ENCODE measurements around the gene TSPAN14. TPM values are rescaled to one million over a fixed set of nuclear protein-coding genes. Genes with fewer than 3 reads are reported as not detected.

TSPAN14 gene
- total RNA-seq, 1 experiment from 2014 or later: 73.5 TPM

- TF ChIP-seq FOXP4 (CRISPR knock-in tag; IDR thresholded peaks at IDR 0.05) (no peak), ZNF317 (CRISPR knock-in tag; IDR thresholded peaks at IDR 0.05; ENCODE audit: borderline replicate concordance, low read depth) (no peak)
Measured at GRCh38 chr10:80567292-80567691, 113.2 kb downstream of the TSPAN14 start (continued).

- Mint-ChIP-seq H3K4me3 (no peak overlapping the region), H3K4me1 (no peaks in the 10 kb centered on the region), H3K27ac (no peak overlapping the region), H3K27me3 (ENCODE audit: low read depth) (no peaks in the 10 kb centered on the region; the same call in 1 of the 2 replicates), H3K9me3 (peaks cover 9% of the 10 kb centered on the region; the same call in 1 of the 2 replicates), H3K36me3 (no peaks in the 10 kb centered on the region)
- TF ChIP-seq ZNF281 (CRISPR knock-in tag; IDR thresholded peaks at IDR 0.05) (no peak), E2F5 (CRISPR knock-in tag; IDR thresholded peaks at IDR 0.05) (no peak), SMAD4 (CRISPR knock-in tag; IDR thresholded peaks at IDR 0.05) (no peak), USF1 (CRISPR knock-in tag; IDR thresholded peaks at IDR 0.05) (no peak), E2F4 (CRISPR knock-in tag; IDR thresholded peaks at IDR 0.05; ENCODE audit: borderline replicate concordance, low read depth) (no peak), ETV6 (CRISPR knock-in tag; IDR thresholded peaks at IDR 0.05) (no peak), ZNF425 (CRISPR knock-in tag; conservative IDR thresholded peaks at IDR 0.05) (no peak), MXD4 (CRISPR knock-in tag; IDR thresholded peaks at IDR 0.05; ENCODE audit: borderline replicate concordance) (no peak), NFYB (CRISPR knock-in tag; conservative IDR thresholded peaks at IDR 0.05; ENCODE audit: low read depth) (no peak), KAT7 (CRISPR knock-in tag; IDR thresholded peaks at IDR 0.05; ENCODE audit: borderline replicate concordance) (no peak), CDX4 (CRISPR knock-in tag; IDR thresholded peaks at IDR 0.05; ENCODE audit: borderline replicate concordance) (no peak), ZNF263 (CRISPR knock-in tag; IDR thresholded peaks at IDR 0.05; ENCODE audit: low read depth) (no peak), ZNF232 (CRISPR knock-in tag; IDR thresholded peaks at IDR 0.05) (no peak), RELA (CRISPR knock-in tag; IDR thresholded peaks at IDR 0.05; ENCODE audit: borderline replicate concordance) (no peak), STAT6 (CRISPR knock-in tag; conservative IDR thresholded peaks at IDR 0.05; ENCODE audit: low read depth) (no peak), ATF3 (CRISPR knock-in tag; conservative IDR thresholded peaks at IDR 0.05) (no peak), GABPB1 (CRISPR knock-in tag; IDR thresholded peaks at IDR 0.05) (no peak)
- no peak for DNase-seq (ENCODE audit: low spot score)
- ATAC-seq: no peak
- ChIA-PET CTCF (interaction anchor here (1.5 to 2.4 kb wide), 2 partner anchors 27 to 58 kb away, joined by 3 to 12 read pairs; no protein-coding TSS in a partner anchor), POLR2A (no interaction called here)
Measured at GRCh38 chr10:80569131-80569895, 115.2 kb downstream of the TSPAN14 start.

Measured in WTC11 (cell line).